Hepatocyte (in vitro differentiated cells): ENCODE data around the gene FRMPD1. TPM values are rescaled to one million over a fixed set of nuclear protein-coding genes. Genes with fewer than 3 reads are reported as not detected.
"Not testable (repeated sequence)": the region's sequence is repeated elsewhere in the genome, so short reads cannot be mapped to it uniquely, and the experiment has no call there.

ENCODE experiments used
- DNase-seq: peaks from one replicate; pipeline ENCODE4 v3.0.0-alpha.2; 2016; ENCODE audit warnings: low spot score
- H2AFZ ChIP-seq: fragments of 200-600 bp; sonication (generic); 2 replicates; pipeline ENCODE4 v1.6.0; 2016; ENCODE audit warnings: antibody characterized with exemption, mild to moderate bottlenecking
- H3K27ac ChIP-seq: fragments of 200-600 bp; sonication (generic); 2 replicates; pipeline ENCODE4 v1.5.1; 2016; ENCODE audit warnings: mild to moderate bottlenecking
- H3K27me3 ChIP-seq: fragments of 200-600 bp; sonication (generic); 2 replicates; pipeline ENCODE4 v1.6.1; 2016
- H3K36me3 ChIP-seq: fragments of 200-600 bp; sonication (generic); replicated peaks from 2 replicates; pipeline ENCODE4 v1.5.1; 2016; ENCODE audit warnings: low read depth; ENCODE audit not compliant: insufficient read depth
- H3K4me1 ChIP-seq: fragments of 200-600 bp; sonication (generic); 2 replicates; pipeline ENCODE4 v1.5.1; 2016; ENCODE audit warnings: mild to moderate bottlenecking, moderate library complexity; ENCODE audit not compliant: insufficient read depth
- H3K4me2 ChIP-seq: fragments of 200-600 bp; sonication (generic); 2 replicates; pipeline ENCODE4 v1.6.0; 2016
- H3K4me3 ChIP-seq: fragments of 200-600 bp; sonication (generic); 2 replicates; pipeline ENCODE4 v1.5.1; 2016; ENCODE audit warnings: mild to moderate bottlenecking
- H3K79me2 ChIP-seq: fragments of 200-600 bp; sonication (generic); 2 replicates; pipeline ENCODE4 v1.6.0; 2017; ENCODE audit warnings: mild to moderate bottlenecking
- H3K9me2 ChIP-seq: fragments of 200-600 bp; sonication (generic); replicated peaks from 2 replicates; pipeline ENCODE4 v1.6.0; 2017; ENCODE audit warnings: mild to moderate bottlenecking; ENCODE audit not compliant: insufficient read depth
- H3K9me3 ChIP-seq: fragments of 200-600 bp; sonication (generic); 2 replicates; pipeline ENCODE4 v1.5.1; 2016; ENCODE audit warnings: low read depth, mild to moderate bottlenecking
- H4K20me1 ChIP-seq: fragments of 200-600 bp; sonication (generic); 2 replicates; pipeline ENCODE4 v1.6.0; 2016; ENCODE audit warnings: mild to moderate bottlenecking; ENCODE audit not compliant: insufficient read depth, poor library complexity, severe bottlenecking
- CTCF ChIP-seq: fragments of 200-600 bp; sonication (generic); IDR thresholded peaks from 2 replicates; pipeline ENCODE4 v1.5.1; 2016; ENCODE audit warnings: antibody characterized with exemption, mild to moderate bottlenecking; ENCODE audit not compliant: poor library complexity
- EZH2 ChIP-seq: fragments of 200-600 bp; sonication (generic); IDR thresholded peaks from 2 replicates; pipeline ENCODE4 v1.6.1; 2016; ENCODE audit warnings: antibody characterized with exemption, mild to moderate bottlenecking, borderline replicate concordance
- EZH2phosphoT487 ChIP-seq: fragments of 200-600 bp; sonication (generic); IDR thresholded peaks from one replicate; pipeline ENCODE4 v1.6.1; 2018; ENCODE audit warnings: antibody characterized with exemption, mild to moderate bottlenecking, low read depth, moderate library complexity; ENCODE audit not compliant: unreplicated experiment, severe bottlenecking
- WGBS: methylation state at CpG from one replicate; pipeline ENCODE4 v1.1.6; 2016; ENCODE audit warnings: low lambda C conversion rate; ENCODE audit errors: missing lambda C conversion rate; 5-methylcytosine and 5-hydroxymethylcytosine counted together
- polyA plus RNA-seq: library from polyadenylated mRNA; unstranded; fragments of >200 nt; fragmentation: Nextera tagmentation; extraction: Ambion mirVana; gene quantifications from 2 replicates; pipeline ENCODE4 v1.2.1, GENCODE V29; 2016
- total RNA-seq: library from RNA; depleted of rRNA; stranded (reverse); fragments of >200 nt; gene quantifications from 2 replicates; pipeline ENCODE4 v1.2.3, GENCODE V29; 2014

The FRMPD1 gene
- total RNA-seq (0.10 and 0.28 TPM in 2 replicates), polyA plus RNA-seq (0.36 and 1.2 TPM in 2 replicates)

GRCh38 chr9:37650873-37651768 lies at the start of gene FRMPD1:
FRMPD1 (plus strand) TSS chr9:37650954; CDS start chr9:37692642, 41,688 bp downstream.
- peaks cover 87% of the 10 kb centered on the region for H3K27me3 ChIP-seq

GRCh38 chr9:37602061-37602460 lies 48.7 kb upstream of the FRMPD1 start:
- not testable (repeated sequence) for H3K9me3 ChIP-seq, H3K79me2 ChIP-seq, DNase-seq, H3K4me1 ChIP-seq, H3K27ac ChIP-seq, H3K4me2 ChIP-seq, H3K36me3 ChIP-seq, H3K9me2 ChIP-seq, H3K27me3 ChIP-seq, H3K4me3 ChIP-seq, H2AFZ ChIP-seq, H4K20me1 ChIP-seq
- 94% methylated on average over 4 of the region's 4 CpGs for WGBS

More at GRCh38 chr9:37650873-37651768, at the start of gene FRMPD1:
- TF ChIP-seq EZH2: peak; percentile 28
- no peak for TF ChIP-seq CTCF
- peak; percentile 46 for TF ChIP-seq EZH2phosphoT487
- Histone ChIP-seq H3K4me2 (peak within 1 kb of the TSS; percentile 100), H3K36me3 (no peaks in the 10 kb centered on the region), H3K79me2 (no peaks in the 10 kb centered on the region), H3K9me2 (no peaks in the 10 kb centered on the region), H2AFZ (peak within 1 kb of the TSS; percentile 96), H3K9me3 (no peaks in the 10 kb centered on the region), H3K4me1 (peaks cover 5% of the 10 kb centered on the region), H3K4me3 (peak within 1 kb of the TSS; percentile 75), H3K27ac (no peak within 1 kb of the TSS), H4K20me1 (no peaks in the 10 kb centered on the region)
- DNase-seq: peak; percentile 90
- 3% methylated on average over 70 of the region's 73 CpGs for WGBS

GRCh38 chr9:37602817-37603216 lies 47.9 kb upstream of the FRMPD1 start:
- Histone ChIP-seq H2AFZ (no peak overlapping the region), H3K27me3 (no peaks in the 10 kb centered on the region), H3K36me3 (no peaks in the 10 kb centered on the region), H4K20me1 (no peaks in the 10 kb centered on the region), H3K27ac (no peak overlapping the region), H3K4me2 (no peak overlapping the region), H3K4me1 (no peaks in the 10 kb centered on the region), H3K4me3 (no peak overlapping the region), H3K9me2 (no peaks in the 10 kb centered on the region), H3K79me2 (no peaks in the 10 kb centered on the region), H3K9me3 (no peaks in the 10 kb centered on the region)
- DNase-seq: peak; percentile 69
- 74% methylated on average over 5 of the region's 5 CpGs for WGBS
- TF ChIP-seq CTCF (no peak), EZH2 (no peak), EZH2phosphoT487 (no peak)

GRCh38 chr9:37604296-37604695 lies 46.5 kb upstream of the FRMPD1 start:
- Histone ChIP-seq H4K20me1 (no peaks in the 10 kb centered on the region), H3K9me2 (no peaks in the 10 kb centered on the region), H3K27ac (no peak overlapping the region), H3K9me3 (no peaks in the 10 kb centered on the region), H3K27me3 (no peaks in the 10 kb centered on the region), H3K36me3 (no peaks in the 10 kb centered on the region), H3K4me1 (no peaks in the 10 kb centered on the region), H3K4me2 (no peak overlapping the region), H3K4me3 (no peak overlapping the region), H2AFZ (no peak overlapping the region), H3K79me2 (no peaks in the 10 kb centered on the region)
- DNase-seq: no peak
- TF ChIP-seq CTCF (no peak), EZH2phosphoT487 (no peak), EZH2 (no peak)
- WGBS: 82% methylated on average over 1 of the region's 1 CpG
